ENCODE measurements around the gene VPS26A.
"Not testable (repeated sequence)": the region's sequence is repeated elsewhere in the genome, so short reads cannot be mapped to it uniquely, and the experiment has no call there.

Gene VPS26A

GRCh38 chr10:69103784-69104183 lies 20.2 kb upstream of the VPS26A start:
- no peak for DNase-seq (ENCODE audit: low spot score)

- DNase-seq (ENCODE audit: low spot score) = no peak
These were observed 18.8 kb upstream of the VPS26A start for GRCh38 chr10:69104994-69105790.

GRCh38 chr10:69107176-69107490 lies 16.8 kb upstream of the VPS26A start:
- no peak for DNase-seq (ENCODE audit: low spot score)

DNA sequence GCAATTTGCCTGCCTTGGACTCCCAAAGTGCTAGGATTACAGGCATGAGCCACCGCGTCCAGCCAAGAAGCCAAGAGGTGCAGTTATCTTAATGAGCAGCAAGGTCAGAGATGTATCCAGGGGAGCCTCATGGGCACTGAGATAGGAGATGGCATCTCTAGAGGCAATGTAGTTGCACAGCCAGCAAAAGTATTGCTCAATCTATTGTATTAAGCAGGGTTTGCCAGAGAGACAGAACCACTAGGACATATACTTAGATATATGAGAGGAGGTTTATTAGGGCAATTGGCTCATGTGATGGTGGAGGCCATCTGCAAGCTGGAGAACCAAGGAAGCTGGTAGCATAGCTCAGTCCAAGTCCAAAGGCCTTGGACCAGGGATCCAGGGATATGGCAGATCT lies 16.3 kb upstream of the VPS26A start:
- no peak for DNase-seq (ENCODE audit: low spot score)

DNA sequence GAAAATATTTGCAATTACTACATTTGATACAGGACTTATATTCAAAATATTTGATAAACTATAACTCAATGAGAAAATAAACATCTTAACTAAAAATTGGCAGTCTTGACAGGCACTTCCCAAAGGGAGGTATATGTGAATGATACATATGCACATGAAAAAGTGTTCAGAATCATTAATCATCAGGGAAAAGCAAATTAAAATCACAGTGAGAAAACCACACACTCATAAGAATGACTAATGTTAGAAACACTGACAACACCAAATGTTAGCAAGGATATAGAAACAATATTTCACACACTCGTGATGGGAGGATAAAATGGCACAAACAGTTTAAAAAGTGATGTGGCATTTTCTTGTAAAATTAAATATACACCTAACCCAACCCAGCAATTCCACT lies 4.1 kb upstream of the VPS26A start:
- DNase-seq (ENCODE audit: low spot score) = no peak

DNA sequence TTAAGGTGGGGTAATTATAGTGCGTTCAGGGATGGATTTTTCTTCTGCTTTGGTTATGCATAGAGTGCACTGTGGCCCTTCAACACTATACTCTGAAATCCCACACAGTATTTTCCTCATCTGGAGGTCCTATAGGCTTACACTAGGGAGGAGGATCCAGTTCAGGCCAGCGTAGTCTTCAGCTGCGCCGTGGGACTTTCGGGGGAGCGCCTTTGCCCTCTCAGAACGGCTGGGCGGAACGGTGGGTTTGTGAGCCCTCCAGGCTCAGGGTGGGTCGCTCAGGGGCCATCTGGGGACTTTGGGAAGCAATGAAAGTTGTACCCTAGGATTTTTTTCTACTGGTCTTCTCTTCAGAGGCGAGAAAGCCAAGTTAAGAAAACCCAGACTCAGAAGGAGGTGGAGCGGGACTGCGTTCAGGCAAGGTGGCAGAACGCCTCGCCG lies 652 bp upstream of the VPS26A start:
- peak; percentile 72 for DNase-seq (ENCODE audit: low spot score)

DNA sequence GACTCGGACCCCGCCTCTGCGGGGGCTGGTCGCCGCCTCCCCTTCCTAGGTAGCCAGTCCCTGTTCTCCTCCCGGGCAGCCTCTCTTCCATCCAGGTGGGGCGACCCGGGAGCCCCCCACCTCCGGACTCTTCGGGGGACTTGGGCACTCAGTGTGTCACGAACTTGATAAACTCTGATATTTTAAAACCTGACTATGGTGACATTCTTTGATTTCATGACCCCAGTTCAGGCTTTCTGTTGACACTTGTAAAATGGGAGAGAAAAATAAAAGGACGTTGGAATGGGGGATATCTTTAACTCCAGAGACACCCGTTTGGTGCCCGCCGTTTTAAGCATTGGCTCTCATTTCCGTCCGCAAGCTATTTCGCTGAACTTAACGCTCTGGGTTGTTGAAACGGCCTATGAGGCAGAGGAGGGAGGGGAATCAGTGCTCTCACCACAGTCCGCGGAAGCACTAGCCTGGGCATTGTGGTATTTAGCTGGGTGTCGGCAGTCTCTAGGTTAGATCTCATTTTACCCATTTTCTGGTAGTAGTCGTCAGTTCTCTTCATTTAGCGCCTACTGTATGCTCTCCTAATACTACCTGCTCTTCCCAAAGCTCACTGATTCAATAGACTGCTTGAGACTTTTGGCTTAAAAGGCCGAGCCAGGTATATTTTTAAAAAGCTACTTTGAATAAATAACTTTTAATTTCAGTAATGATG lies 738 bp downstream of the VPS26A start:
- peak; percentile 55 for DNase-seq (ENCODE audit: low spot score)

GRCh38 chr10:69125554-69125953 lies 1.6 kb downstream of the VPS26A start:
- DNase-seq (ENCODE audit: low spot score) = no peak

DNA sequence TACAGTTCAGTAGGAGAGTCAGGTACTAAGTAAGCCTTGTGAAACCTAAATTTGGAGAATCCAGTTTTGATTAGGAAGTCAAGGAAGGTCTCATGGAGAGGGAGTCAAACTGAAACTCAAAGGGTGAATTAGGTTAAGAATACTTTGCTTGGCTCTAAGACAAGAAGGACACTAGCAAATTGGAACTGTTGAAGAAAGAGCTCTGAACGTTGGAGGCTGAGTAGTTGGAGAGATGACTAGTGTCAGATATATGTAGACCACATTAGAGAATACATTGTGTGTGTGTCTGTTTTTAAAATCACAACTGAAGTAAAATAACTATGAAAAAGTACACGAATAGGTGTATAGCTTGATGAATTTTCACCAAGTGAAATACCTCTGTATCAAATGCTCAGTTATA lies 6.3 kb downstream of the VPS26A start:
- no peak for DNase-seq (ENCODE audit: low spot score)

GRCh38 chr10:69139961-69140360 lies 16.0 kb downstream of the VPS26A start:
- DNase-seq (ENCODE audit: low spot score) = no peak

GRCh38 chr10:69141304-69141703 lies 17.3 kb downstream of the VPS26A start:
- no peak for DNase-seq (ENCODE audit: low spot score)

- DNase-seq (ENCODE audit: low spot score) = not testable (repeated sequence)
These were observed 18.1 kb downstream of the VPS26A start for GRCh38 chr10:69142074-69142473.

DNA sequence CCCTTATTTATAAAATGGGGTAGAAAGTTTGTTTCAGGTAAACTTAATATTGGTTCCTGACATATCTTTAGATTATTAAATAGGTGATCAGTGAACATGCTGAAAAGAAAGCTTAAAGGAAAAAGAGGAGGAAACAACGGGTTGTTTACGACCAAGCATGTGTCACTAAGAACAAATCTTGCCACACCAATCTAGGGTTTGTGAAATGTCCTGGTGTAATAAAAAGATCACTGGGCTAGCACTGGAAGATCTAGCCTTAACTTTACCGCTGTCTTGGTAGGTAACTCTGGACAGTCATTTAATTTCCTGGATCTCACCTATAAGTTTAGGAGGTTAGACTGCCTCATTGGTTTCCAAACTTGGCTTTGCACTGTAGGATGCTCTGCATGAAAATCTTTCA lies 19.0 kb downstream of the VPS26A start:
- peak; percentile 8 for DNase-seq (ENCODE audit: low spot score)

GRCh38 chr10:69145329-69145728 lies 21.4 kb downstream of the VPS26A start:
- no peak for DNase-seq (ENCODE audit: low spot score)

GRCh38 chr10:69145864-69146263 lies 21.9 kb downstream of the VPS26A start:
- DNase-seq (ENCODE audit: low spot score) = no peak

DNA sequence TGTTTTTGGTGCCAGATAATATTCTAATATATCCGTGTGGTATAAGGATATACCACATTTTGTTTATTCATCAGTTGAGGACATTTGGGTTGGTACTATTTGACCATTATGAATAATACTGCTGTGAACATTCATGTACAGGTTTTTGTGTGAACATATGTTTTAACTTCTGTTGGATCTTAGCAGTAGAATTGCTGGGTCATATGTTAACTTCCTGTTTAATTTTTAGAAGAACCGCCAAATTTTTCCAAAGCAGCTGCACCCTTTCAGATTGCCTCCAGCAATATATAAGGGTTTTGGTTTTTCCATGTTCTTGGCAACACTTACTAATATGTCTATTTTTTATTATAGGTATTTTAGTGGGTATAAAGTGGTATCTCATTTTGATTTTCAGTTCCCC lies 22.8 kb downstream of the VPS26A start:
- no peak for DNase-seq (ENCODE audit: low spot score)

GRCh38 chr10:69151984-69152383 lies 28.0 kb downstream of the VPS26A start:
- DNase-seq (ENCODE audit: low spot score) = no peak

- DNase-seq (ENCODE audit: low spot score) = no peak
These were observed 29.2 kb downstream of the VPS26A start for GRCh38 chr10:69153227-69153626.

DNA sequence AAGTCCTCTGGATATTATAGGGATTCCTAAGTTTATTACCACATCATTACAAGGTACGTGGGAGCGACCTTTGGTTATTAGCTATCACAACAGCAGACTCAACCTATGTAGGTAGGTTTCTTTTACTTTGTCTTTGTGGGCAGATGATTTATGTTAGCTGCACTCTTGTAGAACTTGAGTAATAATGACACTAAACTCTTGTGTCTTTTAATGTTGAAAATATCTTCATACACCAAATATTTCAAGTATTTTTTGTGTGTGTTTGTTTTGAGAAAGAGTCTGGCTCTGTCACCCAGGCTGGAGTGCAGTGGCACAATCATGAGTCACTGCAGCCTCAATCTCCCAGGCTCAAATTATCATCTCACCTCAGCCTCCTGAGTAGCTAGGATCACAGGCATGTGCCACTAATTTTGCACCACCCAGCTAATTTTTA lies 36.8 kb downstream of the VPS26A start:
- DNase-seq (ENCODE audit: low spot score) = no peak

GRCh38 chr10:69168493-69168892 lies 44.5 kb downstream of the VPS26A start:
- DNase-seq (ENCODE audit: low spot score) = no peak

DNA sequence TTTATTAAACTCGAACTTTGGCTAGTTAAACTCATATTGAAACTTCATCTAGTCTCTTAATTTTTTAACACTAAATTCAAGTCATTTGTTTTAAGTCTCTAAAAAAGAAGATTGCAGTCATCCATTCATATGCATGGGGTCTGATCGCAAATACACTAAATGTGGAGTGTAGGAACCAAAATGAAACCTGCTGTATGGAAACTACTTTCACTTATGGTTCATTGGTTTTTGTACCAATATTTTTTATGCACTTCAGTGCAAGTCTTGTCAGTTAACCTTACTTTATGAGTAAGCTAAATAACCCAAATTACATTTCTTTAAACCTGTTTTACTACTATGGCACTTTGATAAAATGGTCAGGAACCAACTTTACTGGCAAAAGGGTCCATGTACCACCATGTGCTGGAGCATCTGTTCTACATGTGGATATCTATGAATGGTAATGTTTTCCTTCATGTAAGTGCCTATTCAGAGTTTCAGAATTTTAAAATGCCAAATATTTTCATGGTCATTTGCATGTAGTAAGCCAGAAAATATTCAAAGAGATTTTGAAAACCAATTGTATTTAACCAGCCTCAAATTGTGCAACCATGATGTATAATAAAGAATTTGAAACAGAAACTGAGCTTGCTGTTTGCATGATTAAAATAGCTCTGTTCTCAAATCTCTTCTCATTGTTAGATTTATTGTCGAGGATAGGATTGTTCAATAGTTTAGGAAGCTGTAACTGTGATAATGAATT lies 48.4 kb downstream of the VPS26A start:
- no peak for DNase-seq (ENCODE audit: low spot score)

DNA sequence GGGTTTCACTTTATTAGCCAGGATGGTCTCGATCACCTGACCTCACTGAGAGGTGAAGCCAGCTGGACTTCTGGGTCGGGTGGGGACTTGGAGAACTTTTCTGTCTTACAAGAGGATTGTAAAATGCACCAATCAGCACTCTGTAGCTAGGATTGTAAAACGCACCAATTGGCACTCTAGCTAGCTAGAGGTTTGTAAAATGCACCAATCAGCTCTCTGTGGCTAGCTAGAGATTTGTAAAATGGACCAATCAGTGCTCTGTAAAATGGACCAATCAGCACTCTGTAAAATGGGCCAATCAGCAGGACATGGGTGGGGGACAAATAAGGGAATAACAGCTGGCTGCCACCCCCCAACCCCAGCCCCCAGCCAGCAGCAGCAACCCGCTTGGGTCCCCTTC lies 51.3 kb downstream of the VPS26A start:
- DNase-seq (ENCODE audit: low spot score) = not testable (repeated sequence)

DNA sequence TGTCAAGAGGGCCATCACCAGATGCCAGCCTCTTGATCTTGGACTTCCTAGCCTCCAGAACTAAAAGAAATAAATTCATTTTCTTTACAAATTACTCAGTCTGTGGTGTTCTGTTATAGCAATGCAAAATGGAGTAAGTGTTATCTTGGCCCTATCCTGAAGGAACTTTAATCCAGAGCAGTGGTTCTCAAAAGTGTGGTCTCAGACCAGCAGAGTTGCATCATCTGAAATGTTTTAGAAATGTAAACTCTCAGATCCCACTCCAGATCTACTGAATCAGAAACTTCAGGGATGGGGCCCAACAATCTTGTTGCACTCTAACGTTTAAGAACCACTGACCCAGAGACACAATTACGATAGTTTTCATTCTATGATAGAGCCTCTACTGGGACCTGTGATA lies 52.8 kb downstream of the VPS26A start:
- no peak for DNase-seq (ENCODE audit: low spot score)
